ENCODE results near the gene SDK1.
"Not testable (repeated sequence)": the region's sequence is repeated elsewhere in the genome, so short reads cannot be mapped to it uniquely, and the experiment has no call there.

The SDK1 gene

GRCh38 chr7:4209966-4210365 is 908.9 kb downstream of the SDK1 start:
- no peak for DNase-seq (ENCODE audit: low read depth in 3 of 3, low spot score in 1 of 3)

DNA sequence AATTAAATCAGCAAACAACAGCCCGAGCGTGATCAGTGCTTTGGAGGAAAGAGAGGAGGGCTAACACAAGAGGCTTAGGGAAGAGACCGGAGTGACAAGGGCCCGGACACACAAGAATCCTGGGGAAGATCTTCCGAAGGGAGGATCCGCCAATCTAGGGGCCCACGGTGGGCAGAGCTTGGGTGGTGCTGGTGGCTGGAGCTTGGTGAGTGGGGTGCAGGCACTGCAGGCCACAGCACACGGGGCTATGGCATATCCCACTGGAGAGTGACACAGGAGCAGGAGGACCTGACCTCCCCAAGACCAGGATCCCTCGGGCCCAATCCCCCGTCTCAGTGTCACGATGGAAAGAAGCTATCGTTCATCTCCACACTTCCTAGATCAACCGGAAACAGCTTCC is 909.8 kb downstream of the SDK1 start:
- DNase-seq (ENCODE audit: low read depth in 3 of 3, low spot score in 1 of 3) = no peak

DNA sequence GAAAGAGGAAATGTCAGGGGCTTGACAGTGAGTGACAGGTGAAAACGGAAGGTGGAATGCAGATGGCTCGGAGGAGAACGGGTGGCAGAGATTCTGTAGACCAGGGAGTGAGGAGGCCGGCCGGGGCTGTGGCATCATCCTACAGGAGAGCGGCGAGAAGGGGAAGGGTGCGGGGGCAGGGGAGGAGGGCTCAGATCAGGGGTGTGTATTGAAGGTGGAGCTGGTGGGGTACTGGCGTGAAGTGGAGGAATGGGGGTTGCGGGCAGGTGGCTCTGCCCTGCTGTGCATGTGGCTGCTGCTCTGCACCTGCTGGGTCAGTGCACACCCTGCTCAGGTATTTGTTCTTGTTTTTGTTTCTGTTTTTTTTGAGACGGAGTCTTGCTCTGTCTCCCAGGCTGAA is 910.2 kb downstream of the SDK1 start:
- DNase-seq (ENCODE audit: low read depth in 3 of 3, low spot score in 1 of 3) = no peak

DNA sequence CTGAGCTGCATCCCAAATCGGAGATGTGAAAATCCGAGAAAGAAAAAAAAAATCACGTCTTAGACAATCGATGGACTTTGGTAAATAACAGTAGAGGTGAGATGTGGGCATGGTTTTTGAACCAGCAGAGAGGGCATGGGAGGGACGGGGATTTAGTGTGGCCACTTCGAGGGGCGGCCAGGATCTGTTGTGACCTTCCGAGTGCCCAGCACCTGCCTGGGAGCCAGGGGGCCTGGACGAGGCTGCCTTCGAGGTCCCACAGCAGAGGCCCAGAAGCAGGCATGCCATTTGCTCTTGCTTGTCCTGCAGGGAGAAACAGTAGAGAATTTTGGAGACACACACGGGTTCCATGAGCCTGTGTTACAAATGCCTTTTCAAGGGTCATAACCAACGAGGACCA is 911.3 kb downstream of the SDK1 start:
- no peak for DNase-seq (ENCODE audit: low read depth in 3 of 3, low spot score in 1 of 3)

DNA sequence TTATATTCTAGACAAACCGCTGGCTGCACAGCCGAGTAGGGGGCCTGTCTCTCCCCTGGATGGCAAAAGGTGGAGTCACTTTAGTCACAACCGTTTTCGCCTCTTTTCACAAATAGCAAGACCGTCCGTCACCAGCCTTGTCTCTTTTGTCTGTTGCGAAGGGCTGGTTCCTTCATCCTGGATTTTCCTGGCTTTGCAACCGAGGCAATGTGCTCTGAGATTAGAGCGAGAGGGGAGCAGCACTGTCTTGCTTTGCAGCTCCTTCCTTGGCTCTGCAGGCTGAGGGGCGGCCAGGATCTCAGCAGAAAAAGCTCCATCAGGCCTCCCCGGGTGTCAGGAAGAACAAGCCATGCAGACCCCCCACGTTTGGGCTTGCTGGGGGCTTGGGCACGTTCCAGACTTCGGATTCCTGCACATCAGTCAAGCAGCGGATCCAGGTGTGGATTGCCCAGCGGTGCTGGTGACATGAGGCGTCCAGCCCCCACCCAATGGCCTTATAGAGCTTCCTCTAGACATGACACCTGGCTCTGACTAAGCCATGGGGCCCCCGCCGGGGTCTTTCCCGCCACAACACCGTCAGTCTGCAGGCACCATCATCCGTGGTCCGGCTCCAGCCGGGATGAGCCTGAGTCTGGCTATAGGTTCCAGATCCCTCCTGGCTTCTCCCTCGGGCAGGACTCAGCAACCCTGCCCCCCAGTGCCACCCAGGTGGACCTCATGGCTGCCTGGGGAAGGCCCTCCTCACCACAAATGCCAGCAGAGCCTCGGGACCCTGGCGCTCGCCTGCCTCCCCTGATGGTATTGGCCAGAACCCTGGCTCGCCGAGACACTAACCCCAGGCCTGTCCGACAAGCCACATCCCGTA is 913.5 kb downstream of the SDK1 start:
- no peak for DNase-seq (ENCODE audit: low read depth in 3 of 3, low spot score in 1 of 3)

GRCh38 chr7:4215176-4215720 is 914.2 kb downstream of the SDK1 start:
- no peak for DNase-seq (ENCODE audit: low read depth in 3 of 3, low spot score in 1 of 3)

DNA sequence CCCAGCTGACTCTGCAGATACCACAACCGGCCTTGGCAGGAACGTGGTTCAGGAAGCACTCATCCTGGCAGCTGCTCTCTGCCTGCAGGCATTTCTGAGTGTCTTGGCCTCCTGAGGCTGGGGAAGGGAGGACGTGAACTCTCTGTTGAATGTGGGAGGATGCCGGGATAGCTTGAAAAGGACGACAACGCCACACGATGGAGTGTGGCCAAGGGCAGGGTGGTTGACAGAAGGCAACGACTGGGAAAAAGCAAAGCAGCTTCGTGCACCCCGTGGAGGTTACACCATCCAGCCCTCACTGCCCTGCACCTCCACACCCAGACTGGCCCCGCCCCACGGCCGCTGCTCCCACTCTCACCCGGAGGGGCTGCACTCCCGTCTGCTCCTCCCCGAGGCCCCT is 915.0 kb downstream of the SDK1 start:
- DNase-seq (ENCODE audit: low read depth in 3 of 3, low spot score in 1 of 3) = no peak

DNA sequence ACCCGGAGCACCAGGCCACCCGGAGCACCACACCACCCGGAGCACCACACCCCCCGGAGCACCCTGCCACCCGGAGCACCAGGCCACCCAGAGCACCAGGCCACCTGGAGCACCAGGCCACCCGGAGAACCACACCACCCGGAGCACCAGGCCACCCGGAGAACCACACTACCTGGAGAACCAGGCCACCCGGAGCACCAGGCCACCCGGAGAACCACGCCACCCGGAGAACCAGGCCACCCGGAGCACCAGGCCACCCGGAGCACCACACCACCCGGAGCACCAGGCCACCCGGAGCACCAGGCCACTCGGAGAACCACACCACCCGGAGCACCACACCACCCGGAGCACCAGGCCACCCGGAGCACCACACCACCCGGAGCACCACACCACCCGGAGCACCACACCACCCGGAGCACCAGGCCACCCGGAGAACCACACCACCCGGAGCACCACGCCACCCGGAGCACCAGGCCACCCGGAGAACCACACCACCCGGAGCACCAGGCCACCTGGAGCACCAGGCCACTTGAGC is 916.1 kb downstream of the SDK1 start:
- DNase-seq (ENCODE audit: low read depth in 3 of 3, low spot score in 1 of 3) = not testable (repeated sequence)

GRCh38 chr7:4218481-4218880 is 917.4 kb downstream of the SDK1 start:
- DNase-seq (ENCODE audit: low read depth in 3 of 3, low spot score in 1 of 3) = no peak

GRCh38 chr7:4220011-4220410 is 919.0 kb downstream of the SDK1 start:
- DNase-seq (ENCODE audit: low read depth in 3 of 3, low spot score in 1 of 3) = no peak

GRCh38 chr7:4221043-4221442 is 920.0 kb downstream of the SDK1 start:
- no peak for DNase-seq (ENCODE audit: low read depth in 3 of 3, low spot score in 1 of 3)

GRCh38 chr7:4222676-4223075 is 921.6 kb downstream of the SDK1 start:
- no peak for DNase-seq (ENCODE audit: low read depth in 3 of 3, low spot score in 1 of 3)

- no peak for DNase-seq (ENCODE audit: low read depth in 3 of 3, low spot score in 1 of 3)
Measured at GRCh38 chr7:4225361-4225771, 924.3 kb downstream of the SDK1 start.

- DNase-seq (ENCODE audit: low read depth in 3 of 3, low spot score in 1 of 3) = no peak
Measured at GRCh38 chr7:4225881-4226523, 925.0 kb downstream of the SDK1 start.

DNA sequence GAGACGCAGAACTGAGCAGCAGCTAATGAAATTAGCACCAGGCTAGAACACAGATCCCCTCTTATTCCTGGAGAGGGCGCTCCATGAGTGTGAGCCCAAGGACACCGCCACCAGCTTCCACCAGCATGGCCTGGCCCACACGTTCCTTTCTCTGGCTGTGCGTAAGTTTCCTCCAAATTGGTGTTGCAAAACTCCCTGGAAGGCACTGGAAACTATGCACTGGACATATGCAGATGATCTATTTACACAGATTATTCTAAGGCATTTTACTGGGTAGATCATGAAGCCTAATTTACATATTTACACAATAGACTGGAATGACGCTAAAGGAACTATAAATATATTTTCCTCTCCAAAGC is 925.5 kb downstream of the SDK1 start:
- no peak for DNase-seq (ENCODE audit: low read depth in 3 of 3, low spot score in 1 of 3)

DNA sequence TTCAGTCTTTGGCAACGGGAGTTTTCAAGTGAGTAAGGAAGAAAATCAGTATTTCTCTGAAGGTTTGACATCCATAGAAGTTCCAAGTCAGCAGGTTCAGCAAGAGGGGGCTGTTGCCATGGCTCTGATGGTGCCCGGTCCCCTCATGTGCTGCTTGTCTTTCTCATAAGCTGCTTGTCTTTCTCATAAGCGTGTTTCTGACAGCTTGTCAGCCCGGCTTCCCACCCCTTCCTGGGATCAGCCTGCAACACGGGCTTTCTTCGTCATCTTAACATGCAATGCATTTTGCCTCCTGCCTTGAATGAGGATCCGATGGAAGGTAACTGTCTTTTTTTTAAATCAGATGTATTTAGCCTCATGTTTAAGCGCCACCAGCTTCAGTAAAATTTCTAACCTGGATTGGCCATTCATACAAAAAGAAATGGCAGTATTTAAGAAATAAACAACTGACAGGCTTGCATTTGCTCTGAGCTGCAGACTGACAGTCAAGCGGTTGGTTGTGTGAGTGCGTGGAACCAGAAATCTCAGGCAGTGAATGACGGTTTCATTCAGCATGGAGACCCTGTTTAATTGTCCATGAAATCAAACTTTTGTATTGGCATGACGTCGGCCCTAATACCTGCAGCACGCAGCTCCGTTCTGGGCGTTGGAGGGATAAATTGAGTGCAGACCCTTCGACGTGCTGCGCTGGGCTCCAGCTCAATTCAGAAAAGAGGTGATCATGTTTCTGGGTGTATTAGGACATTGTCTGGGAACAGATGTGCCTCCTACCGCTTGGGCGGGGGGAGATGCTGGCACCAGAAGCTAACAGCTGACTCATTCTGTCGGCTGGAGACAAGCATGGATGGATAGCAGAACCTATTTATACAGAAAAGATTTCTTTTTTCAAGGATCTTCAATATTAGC is 926.3 kb downstream of the SDK1 start:
- no peak for DNase-seq (ENCODE audit: low read depth in 3 of 3, low spot score in 1 of 3)

- DNase-seq (ENCODE audit: low read depth in 3 of 3, low spot score in 1 of 3) = no peak
Measured at GRCh38 chr7:4230352-4230751, 929.3 kb downstream of the SDK1 start.

GRCh38 chr7:4233146-4233545 is 932.1 kb downstream of the SDK1 start:
- DNase-seq (ENCODE audit: low read depth in 3 of 3, low spot score in 1 of 3) = no peak

DNA sequence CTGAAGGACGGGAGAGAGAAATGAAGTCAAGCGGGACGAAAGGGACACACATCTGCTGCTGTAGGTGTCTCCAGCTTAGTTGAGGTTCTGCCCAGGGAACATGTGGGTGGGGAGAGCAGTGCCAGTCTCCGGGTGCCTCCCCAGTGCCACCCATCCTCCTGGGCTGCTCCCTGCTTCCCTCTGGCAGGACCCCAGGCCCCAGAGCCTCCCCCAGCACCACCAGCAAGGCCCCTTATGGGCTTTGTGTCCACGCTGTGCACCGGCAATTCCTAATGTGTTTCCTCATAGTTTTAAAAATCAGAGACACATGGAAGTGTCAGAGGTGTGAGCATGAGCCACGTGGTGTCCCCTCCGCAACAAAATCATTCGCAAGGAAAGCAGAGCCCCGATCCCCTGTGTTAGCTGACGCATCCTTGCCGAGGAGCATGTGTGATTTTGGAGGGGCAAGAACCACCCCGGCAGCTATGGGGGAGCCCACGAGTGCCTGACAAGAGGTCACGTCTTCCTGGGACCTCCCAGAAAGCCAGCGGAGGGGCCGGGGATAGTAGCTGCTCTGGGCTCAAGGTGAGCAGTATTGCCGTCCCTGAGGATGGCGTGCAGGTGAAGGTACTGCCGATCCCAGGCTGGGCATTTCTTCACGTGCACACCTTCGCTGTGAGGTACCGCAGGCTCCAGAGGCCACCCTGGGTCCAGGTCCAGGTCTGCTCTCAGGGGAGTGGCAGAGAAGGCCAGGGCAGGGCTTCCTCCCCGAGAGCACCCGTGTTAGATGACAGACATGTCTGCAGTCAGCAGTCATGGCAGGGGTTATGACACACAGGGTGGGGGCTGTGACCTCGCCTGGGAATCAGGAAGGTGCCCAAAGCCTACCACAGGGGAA is 932.8 kb downstream of the SDK1 start:
- DNase-seq (ENCODE audit: low read depth in 3 of 3, low spot score in 1 of 3) = no peak

DNA sequence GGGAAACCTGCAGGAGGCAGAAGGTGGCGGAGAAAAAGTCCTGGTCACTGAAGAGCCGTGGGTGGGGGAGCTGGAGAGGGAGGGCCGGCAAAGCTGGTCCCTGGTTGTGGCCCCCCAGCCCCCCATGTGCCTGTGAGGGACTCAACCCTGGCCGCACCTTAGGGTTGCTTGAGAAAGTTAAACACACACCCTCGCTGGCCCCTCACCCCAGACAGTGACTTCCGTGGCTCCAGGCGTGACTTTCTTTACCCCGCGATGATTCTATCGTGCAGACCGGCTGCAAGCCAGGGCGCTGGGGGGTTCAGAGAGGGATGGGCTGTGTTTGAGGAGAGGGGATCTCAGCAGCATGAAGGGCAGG is 933.4 kb downstream of the SDK1 start:
- no peak for DNase-seq (ENCODE audit: low read depth in 3 of 3, low spot score in 1 of 3)
